ENCODE measurements around the gene RAB29.

- TF ChIP-seq CTCF (conservative IDR thresholded peaks at IDR 0.05; ENCODE audit: low read depth, low read length) (no peak), EZH2 (IDR thresholded peaks at IDR 0.05; ENCODE audit: borderline replicate concordance, low read depth, low read length, poor library complexity, severe bottlenecking) (no peak)
These were observed 45.2 kb downstream of the RAB29 start for GRCh38 chr1:205729945-205730610.

Data from A673 (cell line).